GM21423 (cell line): ENCODE results near the gene ZBTB37.
"Not testable (repeated sequence)": the region's sequence is repeated elsewhere in the genome, so short reads cannot be mapped to it uniquely, and the experiment has no call there.

ENCODE experiments used
- ATAC-seq: cut with Tn5 transposase; IDR thresholded peaks from one replicate; pipeline ENCODE4 v1.9.1; 2021; ENCODE audit warnings: mild to moderate bottlenecking, moderate library complexity; ENCODE audit not compliant: unreplicated experiment

Gene ZBTB37

DNA sequence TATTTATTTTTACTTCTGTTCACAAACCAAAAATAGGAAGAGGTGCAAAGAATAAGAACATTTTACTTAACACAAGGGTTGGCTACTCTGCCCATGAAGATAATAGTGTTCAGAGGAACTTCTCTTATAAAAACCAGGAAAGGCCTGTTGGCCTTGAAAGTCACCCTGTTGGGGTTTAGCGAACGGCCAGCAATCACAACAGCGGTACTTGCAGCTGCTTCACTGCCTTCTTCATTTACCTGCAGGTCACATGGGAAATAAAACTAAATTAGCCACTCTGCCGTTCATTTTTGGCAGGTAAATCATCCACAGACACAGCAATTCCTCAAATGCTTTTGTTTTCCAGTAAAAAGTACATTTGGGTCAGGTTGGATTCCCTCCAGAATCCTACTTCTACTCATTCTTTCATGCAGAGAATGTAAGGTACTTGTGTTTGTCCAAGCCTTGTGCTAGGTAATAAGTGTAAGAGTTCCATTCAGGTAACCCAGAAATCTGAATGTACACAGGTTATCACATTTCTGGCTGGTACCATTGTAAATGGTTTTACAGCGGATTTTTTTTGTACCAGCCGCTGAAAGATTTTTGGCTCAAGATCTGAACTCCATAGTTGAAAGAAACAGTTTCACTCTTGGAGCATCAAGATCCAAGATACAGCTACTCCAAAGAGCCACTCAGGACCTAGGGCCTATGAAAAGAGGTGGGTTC is 35.8 kb downstream of the ZBTB37 start:
- no peak for ATAC-seq

DNA sequence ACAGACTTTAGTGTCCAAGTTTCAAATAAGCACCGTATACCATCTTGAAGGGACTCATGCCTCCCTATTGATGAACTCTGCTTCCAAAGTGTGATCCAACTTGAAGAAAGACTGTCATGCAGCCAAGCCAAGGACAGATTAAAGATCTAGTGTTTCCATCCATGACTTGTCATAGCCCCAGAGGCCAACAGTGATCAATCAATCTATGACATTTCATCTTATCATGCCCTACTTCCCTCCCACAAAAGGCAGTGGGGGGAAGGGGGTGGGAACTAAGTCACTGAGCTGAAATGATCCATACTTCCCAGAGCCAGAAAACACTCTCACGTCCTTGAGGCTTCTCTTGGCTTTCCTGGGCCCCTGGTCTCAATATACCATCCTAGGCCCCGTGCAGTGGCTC is 44.9 kb downstream of the ZBTB37 start:
- ATAC-seq, result no peak

DNA sequence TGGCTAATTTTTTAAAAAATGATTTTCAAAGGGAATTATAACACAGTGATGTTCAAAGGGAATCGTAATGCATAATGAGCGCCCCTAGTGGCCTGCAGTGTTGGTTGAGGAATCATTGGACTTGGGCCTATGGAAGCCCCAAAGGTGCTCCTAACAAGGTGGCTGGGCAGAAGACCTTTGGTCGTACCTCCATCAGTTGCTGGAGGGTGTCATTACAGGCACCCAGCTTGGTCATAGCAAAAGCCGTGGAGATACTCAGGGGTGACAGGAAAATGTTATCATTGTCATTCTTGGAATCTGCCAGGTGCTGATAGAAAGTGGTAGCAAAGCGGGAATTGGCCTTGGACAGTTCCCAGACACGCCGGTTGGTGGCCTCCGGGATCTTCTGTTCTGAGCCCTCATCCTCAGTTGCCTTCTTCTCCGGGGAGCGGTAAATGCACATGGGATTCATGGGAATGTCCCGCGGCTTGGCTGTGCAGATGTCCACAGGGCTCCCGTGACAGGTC is 46.2 kb downstream of the ZBTB37 start:
- no peak for ATAC-seq

DNA sequence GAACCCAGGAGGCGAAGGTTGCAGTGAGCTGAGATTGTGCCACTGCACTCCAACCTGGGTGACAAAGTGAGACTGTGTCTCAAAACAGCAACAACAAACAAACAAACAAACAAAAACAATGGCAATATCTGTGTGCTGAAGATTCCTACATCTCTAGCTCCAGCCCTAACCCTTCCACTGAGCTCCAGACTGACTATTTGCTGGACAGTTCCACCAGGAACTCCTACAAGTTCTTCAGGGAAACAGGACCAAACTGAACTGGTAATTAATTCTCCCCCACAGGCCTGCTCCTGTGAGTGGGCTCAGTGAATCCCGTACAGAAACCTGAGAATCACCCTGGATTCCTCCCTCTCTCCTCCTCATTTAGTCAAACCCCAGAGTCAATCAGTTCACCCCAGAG is 47.4 kb downstream of the ZBTB37 start:
- no peak for ATAC-seq

DNA sequence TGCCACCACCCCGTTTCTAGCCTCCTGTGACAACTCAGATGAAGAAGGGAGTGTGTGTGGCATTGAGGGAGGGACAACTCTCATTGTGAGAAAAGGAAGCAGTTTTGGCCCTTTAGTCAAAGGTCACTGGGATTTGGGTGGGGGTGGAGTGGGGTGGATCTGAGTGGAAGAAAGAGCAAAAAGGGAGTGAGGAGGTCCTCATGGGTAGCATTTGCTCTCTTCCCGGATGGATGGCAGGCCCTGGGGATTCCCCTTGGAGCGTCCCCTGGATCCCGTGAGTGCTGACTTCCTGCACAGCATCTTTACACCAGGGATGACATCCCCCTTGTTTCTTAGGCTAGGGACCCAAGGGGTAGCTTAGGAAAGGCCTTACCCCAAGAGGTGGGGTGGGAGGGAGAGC is 48.5 kb downstream of the ZBTB37 start:
- no peak for ATAC-seq

DNA sequence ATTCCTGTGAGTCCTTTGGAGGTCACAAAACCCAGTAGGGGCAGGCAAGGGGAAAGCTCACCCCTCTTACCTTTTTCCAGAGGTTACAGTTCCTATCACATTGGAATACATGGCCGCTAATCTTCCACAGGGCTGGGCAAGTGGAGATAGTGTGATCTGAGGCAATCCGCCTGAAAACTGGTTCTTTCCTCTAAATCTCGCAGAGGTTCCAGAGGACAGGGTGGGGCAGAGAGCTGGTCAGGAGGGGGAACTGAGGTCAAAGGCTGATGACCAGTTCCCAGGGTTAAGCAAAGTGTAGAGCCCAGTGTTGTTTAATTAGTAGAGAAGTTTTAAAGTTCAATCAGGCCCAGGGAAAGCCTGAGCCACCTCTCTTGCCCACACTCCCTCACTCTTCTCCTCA is 49.0 kb downstream of the ZBTB37 start, which contains the start of gene SERPINC1:
Gene SERPINC1 (minus strand): TSS at position 179 of the 400 bp plus-strand sequence. CDS start 68 bp downstream, at position 111.
- no peak for ATAC-seq

DNA sequence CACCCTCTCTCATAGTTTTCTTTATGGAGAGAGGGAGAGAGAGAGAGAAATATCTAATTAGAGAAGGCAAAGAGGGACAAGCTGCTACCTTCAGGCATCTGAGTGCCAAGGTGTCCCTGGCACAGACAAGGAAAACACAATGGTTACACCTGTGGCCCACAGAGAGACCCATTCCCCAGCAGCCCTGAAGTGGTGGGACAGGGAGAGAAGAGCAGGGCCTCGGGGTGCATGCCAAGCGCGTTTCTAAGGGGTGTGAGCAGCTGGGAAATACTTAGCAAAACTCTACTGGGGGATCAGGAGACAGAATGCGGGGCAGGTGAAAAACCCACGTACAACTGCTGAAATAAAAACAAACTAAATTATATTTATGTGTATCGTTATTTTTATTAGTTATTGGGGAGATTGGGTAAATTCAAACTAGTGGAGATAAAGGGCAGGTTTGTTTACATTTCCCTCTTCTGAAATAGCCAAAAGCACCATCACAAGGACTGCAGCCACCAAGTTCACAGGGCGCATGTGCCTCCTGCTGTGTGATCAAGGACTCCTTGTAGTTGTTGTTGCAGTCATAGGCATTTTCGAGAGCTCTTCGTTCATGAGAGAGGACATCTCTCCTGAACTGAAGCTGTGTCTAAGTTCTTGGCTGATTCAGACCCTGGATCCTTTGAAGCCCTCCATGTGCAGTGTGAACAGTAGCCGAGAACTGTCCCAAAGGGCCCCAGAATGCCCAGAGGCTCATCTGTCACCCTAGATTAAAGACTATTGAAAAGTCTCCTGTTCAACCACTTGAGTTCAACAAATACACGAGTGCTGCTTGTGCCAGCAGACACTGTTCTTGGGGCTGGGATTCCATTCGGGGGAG is 49.7 kb downstream of the ZBTB37 start:
- ATAC-seq, result no peak

DNA sequence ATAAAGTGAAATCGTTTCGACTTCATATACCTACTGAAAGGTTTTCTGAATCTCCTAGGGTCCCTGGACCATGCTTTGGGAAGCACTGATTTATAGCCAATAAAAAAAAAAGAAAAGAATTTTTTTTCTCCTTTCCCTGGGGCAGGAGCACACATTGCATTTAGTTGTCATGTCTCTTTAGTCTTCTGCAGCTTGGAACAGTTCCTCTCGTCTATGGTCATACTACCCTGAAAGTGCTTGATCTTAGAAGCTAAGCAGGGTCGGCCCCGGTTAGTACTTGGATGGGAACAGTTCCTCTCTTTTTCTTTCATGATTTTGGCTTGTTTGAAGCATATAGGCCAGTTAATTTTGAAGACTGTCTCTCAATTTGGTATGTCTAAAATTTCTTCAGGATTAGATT is 52.7 kb downstream of the ZBTB37 start:
- ATAC-seq, result no peak

DNA sequence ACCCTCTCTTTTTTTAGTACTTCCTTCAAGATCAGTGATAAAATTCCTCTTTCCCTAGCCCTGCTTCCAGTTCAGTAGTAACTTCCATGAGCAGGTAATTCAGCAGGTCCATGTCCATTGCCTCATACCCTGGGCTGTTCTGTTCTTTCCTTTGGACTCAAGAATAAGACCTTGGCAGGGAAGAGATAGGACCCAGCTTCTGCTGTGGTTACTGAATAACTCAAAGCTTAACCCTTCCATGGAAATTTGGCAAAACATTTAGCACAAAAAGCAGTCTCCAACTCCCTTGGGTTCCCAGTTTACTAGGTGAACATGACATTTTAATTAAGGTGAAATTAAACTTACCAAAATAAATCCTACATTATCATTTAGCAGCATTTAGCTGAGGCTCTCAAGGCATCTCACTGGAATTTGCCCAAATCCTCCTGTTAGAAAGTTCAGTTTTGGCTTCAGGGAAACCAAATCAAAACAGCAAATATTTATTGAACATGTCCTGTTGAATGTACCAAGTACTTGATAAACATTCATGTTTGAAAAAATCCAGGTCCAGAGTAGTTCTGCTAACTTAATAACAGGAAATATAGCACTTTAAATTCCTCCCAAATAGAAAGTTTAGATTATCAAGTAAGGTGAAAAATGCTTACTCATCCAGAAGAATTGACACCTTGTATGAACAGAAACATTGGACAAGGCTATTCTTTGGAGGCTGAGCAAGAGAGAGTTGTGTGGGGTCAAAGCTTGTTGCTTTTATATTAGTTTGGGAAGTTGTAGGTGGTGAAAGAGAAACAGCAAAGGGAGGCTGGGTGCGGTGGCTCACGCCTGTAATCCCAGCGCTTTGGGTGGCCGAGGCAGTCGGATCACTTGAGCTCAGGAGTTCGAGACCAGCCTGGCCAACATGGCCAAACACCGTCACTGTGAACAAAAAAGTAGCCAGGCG is 57.4 kb downstream of the ZBTB37 start:
- ATAC-seq, result no peak

DNA sequence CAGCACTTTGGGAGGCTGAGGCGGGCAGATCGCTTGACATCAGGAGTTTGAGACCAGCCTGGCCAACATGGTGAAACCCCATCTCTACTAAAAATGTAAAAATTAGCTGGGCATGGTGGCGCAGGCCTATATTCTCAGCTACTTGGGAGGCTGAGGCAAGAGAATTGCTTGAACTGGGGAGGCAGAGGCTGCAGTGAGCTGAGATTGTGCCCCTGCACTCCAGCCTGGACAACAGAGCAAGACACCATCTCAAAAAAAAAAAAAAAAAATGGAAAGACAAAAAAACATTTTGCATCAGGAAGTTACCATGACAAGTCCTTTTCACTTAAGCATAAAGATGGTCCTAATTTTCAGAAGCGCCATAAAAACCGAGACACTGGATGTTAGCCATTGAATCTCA is 62.4 kb downstream of the ZBTB37 start:
- ATAC-seq, result not testable (repeated sequence)

DNA sequence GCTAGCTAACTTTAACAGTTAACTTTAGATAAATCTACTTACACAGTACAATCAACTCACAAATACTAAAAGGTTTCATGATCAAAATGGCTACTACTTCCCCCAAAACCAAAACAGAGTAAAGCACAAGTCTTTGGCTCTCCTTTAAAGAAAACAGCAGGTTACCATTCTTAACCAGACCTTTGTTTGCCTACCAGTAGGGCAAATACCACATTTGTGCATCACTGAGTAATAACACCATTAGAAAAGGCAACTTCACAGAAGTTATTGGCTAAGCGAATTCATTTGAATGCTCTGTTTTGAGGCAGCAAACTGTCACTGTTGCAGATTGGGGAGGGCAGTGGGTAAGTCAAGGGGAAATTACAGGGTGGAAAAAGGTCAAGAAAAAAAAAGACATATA is 66.3 kb downstream of the ZBTB37 start:
- no peak for ATAC-seq

DNA sequence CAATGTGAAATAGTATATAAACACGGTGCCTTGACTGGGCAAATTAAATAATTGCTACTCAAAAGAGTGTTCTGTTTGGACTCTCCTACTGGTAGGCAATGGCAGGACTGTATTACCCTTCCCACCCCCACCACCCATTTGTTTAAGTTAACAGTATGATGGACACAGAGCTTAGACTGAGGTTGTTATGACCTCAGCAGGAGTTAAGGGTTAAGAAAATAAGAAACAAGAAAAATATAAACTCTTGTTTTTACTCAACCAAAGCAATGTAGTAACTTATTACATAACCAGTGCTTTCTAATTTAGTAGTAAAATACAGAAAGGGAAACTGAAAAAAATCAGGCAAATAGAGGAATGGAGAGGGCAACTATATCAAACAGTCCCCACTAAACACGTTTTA is 68.9 kb downstream of the ZBTB37 start:
- ATAC-seq, result no peak

DNA sequence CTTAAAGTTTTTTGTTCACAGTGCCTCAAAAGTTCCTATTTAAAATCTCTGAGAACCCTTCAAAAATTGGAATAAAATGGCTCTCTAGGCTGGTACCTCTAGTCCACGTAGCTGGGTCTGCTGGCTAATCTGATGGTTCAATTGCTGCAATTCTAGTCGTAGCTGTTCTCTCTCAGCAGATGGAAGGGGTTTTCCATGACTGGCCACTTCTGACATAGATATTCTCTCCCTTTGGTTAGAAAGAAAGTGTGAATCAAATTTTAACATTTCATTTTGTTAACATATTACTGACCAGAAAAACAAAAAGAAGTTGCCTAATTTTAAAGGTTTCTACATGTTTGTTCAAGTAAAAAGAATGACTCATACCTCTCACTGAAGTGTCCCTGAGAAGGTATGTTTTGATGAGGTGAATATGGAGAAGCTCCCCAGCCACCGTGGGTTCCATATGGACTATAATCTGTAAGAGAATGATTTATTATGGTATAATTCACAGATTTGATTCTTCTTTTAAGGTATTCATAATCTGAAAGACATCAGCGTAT is 78.3 kb downstream of the ZBTB37 start:
- ATAC-seq, result no peak

DNA sequence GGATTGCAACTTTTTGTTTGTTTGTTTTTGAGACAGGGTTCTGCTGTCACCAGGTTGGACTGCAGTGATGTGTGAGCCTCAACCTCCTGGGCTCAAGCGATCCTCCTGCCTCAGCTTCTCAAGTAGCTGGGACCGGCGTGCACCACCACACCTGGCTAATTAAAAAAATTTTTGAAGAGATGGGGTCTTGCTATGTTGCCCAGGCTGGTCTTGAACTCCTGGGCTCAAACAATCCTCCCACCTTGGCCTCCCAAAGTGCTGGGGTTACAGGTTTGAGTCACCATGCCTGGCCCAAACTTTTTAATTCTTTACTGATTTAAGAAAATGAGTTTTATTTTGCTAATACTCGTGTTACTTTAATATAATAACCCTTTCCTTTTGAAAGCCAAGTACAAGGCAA is 80.4 kb downstream of the ZBTB37 start:
- no peak for ATAC-seq
